NCI-H446 (cell line): Measurements from ENCODE around the gene ATP1B1.

Experiments
- DNase-seq, 2 experiments: peaks; one replicate each; lab custom pipeline; 2025; lab: John Stamatoyannopoulos, UW

ATP1B1 gene

DNA sequence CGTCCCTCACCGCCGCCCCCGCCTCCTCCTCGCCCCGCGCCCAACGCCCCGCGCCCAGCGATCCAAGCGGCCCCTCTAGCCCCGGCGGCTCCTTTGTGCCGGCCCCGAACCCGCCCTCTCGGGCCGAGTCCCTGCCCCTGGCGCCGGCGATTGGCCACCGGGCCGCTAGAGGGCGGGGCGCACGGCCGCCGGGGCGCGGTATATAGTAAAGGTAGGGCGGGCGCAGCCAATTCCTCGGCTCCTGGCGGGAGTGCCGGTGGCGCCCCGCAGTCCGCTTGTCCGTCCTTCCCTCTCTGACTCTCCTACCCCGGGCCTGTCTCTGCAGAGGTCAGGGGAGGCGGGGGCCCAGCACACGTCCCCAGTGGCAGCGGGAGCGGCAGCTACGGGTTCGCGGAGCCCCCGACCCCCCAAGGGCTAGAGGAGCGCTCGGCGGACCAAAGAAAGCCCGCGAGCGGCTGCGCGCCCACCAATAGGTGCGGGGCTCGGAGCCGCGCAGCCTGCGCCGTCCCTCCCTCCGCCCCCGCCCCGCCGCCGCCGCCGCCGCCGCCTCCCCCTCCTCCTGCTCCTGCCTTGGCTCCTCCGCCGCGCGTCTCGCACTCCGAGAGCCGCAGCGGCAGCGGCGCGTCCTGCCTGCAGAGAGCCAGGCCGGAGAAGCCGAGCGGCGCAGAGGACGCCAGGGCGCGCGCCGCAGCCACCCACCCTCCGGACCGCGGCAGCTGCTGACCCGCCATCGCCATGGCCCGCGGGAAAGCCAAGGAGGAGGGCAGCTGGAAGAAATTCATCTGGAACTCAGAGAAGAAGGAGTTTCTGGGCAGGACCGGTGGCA, at the start of gene ATP1B1:
Gene ATP1B1 (plus strand): TSS at position 596 of the 826 bp plus-strand sequence. CDS start 140 bp downstream, at position 736.
- peak; percentile 88 to 95 for DNase-seq

DNA sequence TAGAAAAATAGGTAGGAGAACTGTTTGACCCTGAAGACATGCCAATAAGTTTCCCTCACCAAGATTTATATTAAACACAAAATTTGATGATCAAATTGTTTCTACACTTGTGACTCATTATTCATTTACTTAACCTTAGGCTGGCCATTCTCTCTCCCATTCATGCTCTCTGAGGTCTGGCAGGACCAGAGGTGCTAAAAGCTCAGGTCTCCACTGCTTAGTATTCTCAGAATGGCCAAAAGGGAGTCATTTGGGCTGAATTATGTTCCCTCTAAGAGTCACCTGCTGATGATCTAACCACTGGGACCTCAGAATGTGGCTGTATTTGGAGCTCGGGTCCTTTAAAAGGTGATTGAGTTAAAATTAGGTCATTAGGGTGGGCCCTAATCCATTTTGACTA, 47.1 kb upstream of the ATP1B1 start:
- no peak for DNase-seq

DNA sequence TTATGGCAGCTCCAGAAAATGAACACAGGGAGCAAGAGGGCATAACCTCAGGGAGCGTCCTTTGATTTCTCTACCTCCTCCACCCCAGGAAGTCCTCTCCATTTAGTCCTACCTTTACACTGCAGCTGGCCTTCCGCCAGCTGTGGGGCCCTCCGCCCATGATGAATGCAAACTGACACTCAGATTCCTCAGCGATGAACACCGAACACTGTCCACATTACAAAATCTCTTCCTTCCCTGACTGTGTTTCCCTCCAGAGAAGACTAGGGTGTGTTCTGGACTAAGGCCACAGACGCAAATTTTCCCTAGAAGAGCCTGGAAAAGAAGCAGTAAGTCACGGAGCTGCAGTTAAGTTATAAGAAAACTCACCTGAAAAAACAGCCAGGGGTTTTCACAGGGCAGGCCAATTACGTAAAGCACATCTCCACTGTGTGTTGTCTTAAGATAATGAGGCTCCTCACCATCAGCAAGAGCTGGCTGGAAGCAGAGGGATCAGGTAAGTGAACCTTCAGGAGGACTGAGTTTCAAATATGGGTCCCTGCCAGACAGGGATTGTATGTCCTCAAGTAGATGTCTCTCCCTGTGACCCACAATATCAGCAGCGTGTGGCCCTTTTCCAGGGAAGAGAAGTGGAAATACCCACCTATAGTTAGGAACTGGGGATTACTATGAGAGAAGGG, 46.3 kb upstream of the ATP1B1 start:
- no peak for DNase-seq

DNA sequence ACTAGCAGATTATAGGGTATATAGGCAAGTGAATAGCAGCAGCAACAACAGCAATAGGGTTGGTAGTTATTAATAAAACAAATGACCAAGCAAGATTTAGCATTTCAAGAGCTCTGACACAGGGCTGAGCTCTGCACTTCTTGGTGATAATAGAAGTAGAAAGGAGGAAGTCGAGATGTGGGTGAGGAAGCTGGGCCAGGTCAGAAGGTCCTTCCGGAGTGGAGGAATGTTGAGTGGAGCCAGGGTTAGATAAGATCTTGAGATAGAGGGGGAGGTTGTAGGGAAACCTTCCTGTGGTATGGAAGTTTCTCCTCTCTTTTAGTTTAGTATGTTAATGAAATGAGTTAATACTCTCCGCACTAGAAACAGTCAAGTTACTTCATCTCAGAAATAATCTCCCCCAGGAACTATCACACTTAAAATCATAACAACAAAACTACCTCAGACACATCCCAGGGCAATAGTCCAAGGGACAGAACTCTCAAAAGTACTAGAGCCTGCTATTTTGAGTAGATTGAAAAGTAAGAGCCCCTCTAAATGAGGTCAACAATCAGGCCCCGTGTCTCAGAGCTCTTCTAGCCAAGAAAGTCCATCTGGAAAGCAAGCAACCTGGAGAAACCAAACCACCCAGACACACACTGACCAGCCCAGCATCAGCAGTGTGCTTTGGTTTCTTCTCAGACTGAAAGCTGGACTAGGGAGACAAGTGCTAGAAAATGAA, 45.4 kb upstream of the ATP1B1 start:
- no peak for DNase-seq

DNA sequence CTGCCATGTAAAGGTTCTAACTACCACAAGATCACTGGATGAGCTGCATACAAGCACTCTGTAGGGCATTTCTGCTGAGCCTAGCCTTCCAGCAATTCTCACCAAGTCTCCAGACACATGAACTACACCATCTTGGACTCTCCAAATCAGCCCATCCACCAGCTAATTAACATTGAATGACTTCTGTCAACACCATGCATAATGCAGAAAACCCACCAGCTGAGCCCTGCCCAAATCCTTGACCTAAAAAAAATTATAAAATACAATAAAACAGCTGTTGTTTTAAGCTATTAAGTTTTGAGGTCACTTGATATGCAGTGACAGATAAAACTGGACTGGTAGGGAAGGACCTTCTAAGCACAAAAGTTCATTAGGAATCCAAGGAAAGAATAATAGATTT, 44.3 kb upstream of the ATP1B1 start:
- DNase-seq = no peak

DNA sequence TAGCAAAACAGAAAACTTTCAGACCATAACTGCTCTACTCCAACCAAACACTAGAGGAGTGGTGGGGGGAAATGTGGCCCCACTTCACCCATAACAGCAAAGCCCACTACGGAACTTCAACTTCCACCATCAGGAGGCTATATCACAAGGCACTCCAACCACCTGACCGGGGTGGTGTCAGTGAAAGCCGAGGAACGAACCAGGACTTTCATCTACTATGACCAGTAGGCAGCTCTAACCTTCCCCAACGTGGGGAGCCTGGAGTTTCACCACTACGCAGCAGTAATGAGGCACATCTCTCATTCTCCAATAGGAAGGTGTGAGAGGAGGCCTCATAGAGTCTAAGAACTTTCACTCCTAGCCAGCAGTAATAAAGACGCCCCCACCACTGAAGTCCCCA, 42.4 kb upstream of the ATP1B1 start:
- no peak for DNase-seq

DNA sequence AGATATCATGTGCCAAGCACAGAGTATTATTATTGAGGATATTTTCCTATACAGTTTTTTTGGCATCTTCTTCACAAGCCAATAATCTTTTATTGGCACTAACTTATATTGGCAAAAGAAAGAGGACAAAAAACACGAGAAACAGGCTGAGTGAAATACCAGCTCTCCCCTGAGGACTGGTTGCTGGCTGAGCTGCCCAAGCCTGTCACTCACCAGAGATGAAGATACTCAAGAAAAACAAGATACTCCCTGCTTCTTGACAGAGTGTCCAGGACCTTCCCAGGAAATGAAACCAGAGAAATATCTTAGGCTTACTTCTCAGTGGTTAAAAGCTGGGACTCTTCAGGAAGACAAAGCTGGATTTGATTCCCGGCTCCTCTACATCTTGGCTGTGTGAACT, 35.9 kb upstream of the ATP1B1 start:
- peak; percentile 53 to 79 for DNase-seq

DNA sequence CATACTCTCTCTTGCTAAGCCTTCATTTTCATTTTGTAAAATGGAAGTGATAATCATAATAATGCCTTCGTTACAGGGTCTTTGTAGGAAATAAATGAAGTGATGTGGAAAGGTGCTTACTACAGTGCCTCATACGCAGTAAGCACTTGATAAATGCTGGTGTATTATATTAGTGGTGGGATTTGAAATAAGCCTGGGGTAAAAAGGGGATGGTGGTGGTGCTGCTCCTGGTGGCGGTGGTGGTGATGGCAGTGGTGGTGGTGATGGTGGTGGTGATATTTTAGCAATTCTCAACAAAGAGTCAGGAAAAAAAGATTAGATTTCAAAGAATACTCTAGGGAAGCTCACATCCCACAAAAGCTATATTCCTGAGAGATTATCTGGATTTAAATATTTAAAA, 35.5 kb upstream of the ATP1B1 start:
- DNase-seq = no peak

DNA sequence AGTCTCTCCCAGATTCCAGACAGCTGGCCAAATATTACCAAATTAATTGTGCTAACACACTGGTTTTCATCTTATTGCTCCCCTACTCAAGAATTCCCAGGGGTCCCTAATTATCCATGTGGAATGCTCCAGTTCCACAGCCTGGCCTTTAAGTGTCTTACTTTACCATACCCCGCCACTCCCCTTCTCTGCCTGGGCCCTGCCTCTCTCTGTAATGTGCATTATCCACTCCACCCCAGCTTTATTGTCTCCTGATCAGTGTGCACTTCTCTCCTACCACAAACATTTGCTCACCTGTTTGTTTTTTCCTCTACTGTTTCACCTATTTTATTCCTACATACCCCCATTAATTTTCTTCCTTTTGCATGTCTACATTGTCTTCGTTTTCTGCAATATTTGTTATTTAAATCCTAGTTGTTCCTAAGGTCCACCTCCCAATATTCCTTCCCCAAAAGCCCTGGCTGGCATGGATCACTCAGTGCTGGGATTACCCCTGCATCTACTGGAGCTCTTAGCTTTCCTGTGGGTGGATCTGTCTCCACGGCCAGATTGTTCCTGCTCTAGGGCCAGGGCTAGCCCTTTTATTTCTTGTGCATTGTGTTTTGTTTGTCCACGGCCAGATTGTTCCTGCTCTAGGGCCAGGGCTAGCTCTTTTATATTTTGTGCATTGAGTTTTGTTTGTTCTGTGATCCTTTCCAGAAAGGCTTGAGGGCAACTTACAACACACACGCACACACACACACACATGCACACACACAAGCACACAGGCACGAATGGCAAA, 33.4 kb upstream of the ATP1B1 start:
- peak in 1 of 2 experiments; percentile 34 for DNase-seq

DNA sequence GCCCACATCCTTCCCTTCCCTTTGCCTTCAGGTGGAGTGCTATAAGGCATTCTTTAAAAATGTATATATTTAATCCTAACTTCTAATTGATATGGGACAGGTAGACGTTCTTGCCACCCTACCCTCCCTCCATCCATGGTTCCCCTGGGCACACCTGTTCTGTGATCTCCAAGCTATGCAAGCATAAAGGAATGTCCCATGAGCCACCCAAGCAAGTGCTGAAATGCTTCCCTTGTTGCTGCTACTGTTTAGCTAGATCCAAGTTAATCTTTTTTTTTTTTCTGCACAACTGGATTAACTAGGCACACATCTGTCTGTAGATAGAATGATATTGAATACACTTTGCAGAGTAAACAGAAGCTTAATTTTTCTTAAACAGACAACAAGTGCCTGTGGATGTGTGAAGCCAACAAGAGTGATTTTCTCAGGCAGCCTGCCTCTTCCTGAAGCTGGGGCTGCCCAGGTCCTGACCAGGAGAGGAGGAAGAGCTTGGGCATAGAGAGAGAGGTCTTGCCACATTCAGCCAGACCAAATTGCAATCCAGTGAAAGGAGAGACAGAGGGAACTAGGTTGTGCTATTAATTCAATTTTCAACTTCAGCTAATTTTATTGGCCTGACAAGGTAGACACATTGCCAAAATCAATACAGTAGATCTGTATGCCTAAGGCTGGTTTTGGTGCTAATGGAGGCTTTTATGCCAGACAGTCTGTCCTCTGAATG, 28.2 kb upstream of the ATP1B1 start:
- DNase-seq = peak; percentile 57 to 81

DNA sequence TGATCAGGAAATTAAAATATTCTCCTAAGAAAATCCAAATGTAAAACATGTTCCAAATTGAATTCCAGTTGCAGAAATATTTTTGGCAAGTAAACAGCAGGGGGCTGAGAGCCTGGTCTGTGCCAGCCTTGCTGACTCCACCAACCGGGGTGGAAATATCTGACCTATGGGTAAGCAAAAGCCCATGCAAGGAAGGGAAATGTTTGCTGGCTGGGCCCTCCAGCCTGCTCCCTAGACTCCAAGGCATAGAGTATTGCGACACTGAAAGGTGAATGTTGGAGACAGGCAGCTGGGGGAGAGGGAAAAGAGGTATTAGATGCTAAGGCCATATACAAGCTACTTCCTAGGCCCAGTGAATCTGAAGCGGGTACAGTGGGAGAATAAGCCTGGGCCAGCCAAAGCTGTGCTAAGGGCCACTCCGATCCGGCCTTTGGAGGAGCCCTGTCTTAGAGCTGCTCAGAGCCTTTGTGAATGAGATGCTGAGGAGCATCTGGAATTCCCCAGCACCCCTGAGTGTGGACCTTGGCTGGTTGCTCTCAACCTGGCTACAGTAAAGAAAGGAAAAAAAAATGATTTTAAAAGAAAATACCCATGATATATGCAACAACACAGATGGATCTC, 24.9 kb upstream of the ATP1B1 start:
- DNase-seq = peak in 1 of 2 experiments; percentile 19

DNA sequence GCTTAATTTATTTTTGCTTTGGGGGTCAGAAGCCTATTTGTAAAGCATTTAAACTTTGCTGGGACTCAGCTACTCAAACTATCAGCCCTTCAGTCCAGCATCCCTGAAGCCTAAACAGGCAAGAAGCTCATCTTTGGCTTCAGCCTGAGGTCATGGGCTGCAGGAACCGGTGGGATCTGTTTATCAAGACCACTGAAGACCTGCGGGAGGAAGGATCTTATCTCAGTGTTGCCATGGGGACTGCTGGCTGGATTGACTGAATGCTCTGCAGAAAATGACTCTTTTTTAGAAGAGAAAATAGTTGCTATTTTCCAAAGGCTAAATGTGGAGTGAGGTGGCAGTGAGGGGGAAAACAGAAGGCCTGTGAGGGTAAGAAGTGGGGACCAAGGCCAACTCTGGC, 20.6 kb upstream of the ATP1B1 start:
- no peak for DNase-seq

DNA sequence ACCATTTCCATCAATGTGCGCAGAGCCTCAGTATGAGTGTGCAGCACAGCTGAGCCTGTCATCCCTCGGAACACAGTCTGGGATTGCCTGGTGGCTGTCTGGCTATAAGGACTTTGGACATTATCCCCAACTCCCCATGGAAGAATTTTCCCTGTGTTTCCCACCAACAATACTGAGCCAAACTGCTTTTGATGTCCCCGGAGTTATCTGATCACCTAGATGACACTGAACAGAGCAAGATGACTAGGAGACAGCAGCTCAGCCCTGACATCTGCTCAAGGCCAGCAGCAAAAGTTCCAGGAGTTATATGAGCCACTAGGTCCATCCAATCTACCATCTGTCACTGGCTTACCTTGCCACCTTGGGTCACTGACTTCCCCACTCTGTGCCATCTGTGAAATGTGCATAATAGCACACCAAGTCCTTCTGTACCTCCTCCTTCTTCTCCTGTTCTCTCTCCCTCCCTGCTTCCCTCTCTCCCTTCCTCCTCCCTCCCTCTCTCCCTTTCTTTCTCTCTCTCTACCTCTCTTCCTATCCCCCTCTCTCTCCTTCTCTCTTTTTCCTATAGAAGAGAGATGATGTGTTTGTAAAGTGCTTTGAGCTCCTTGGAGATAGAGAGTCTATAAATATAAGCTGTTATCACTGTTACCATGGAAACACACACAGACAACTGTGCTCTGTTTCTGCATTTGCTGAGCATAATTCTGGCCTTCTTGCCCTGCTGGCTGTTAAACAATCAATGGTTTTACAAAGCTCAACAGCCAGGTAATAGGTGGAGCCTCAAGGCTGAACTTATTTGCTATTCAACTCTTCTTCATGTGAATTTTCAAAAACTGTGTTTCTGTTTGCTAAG, 19.7 kb upstream of the ATP1B1 start:
- peak in 1 of 2 experiments; percentile 15 for DNase-seq

DNA sequence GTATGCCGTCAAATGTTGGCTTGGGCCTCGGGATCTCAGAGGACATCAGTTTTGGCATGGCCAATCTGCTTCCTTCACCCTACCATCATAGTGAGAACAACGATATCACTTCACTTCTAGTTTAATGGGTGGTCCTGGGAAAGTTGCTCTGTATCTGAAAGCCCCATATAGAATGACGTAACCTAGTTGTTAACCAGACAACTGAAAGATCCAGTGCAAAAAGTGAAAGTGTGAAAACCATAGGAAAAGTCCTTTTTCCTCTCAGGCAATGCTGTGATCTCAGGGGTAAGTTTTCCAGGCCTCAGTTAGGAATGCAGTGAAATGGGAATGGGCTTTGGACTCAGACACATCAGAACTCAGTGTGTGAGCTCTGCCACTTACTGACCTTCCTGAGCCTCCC, 18.6 kb upstream of the ATP1B1 start:
- no peak for DNase-seq

DNA sequence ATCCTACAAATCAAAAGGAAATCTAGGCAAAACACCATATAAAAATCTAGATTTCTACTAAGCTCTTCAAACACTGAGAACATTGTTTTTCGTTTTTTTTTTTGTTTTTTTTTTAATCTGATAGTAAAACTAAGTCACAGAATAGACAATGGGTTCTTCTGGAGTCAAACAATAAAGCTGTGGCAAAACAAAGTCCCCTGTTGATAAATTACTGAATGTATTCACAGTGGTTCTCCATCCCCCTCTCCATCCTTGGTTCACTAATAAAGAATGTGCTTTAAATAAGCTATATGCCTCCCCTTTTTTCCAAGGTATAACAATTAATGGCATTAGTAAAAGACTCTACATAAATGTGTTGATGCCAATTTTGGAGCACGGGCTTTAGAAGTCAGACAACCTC, 16.7 kb upstream of the ATP1B1 start:
- DNase-seq = no peak

DNA sequence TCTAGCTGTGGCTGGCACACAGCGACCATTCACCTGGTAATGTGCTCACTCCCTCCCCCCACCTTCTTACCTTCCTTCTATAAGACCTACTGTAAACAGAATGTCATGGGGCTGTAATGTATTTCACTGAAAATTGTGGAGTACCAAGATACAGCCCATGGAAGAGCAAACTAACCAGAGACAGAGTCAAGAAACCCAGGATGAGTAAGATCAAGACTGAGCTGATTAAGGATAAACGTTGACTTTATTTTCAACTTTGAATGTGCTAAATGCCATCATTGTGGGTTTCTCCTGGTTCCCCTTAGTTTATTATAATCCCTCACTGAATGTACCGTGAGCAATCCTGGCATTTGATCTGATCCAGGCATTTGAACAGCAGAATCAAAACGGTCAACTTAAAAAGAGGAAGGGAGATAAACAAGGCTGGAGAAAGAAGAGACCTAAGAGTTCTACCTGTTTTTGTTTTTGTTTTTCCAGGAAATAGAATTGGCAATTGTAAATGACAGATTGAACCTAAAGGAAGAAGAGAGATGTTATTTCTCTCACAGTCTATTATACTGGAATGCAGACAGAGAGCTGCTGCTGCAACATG, 16.1 kb upstream of the ATP1B1 start:
- no peak for DNase-seq

DNA sequence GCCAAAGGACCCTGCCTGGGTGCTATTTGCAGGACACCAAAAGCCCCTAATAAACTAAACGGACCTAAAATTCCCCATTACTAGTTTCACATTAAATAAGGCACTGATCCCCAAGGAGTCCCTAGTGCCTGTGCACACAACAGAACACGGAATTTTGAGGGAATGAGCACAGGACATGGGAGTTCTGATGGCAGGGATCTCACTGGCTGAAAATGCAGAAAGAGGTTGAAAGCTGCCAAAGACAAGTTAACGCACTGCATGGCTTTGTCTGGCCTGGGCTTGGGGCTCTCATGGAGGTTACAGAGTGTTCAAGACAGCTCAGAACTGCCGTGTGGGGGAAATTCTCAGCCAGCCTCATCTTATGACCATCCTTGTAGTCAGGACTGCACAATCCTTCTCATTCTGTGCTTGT, 15.6 kb upstream of the ATP1B1 start:
- no peak for DNase-seq

DNA sequence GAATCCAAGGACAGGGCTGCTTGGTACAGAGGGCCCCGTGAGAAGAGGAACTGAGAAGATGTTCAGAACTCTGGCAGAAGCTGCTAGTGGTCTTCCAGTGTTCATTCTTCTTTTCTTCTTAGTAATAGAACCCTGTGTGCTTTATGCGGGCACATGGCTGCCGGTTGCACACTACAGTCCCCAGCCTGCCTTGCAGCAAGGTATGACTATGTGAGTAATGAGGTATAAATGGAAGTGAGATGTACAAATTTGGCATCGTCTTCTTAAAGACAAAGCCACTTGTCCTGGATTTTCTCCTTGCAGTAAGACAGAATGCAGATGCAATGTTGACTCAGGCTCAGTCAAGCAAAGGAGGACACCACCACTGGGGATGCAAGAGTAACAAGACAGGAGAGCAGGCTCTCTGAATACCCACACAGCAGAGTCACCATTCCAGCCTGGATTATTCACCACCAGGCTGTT, 15.0 kb upstream of the ATP1B1 start:
- no peak for DNase-seq

DNA sequence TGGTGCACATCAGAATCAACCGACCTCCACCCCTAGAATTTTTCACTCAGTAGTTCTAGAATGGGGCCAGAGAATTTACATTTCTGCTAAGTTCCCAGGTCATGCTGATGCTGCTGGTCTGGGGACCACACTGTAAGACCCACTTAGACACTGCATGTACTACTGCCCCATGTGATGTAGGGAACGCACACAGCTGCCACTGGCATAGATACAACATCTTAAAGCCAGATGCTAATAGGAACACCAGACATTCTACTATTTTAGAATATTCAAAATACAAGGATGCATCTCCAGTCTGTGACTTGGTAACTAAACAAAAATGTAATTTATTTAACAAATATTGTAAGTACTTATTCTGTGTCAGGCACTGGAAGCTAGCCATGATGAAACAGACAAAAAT, 14.1 kb upstream of the ATP1B1 start:
- DNase-seq = no peak
